Panc1 (cell line): ENCODE results near the gene PLEKHO2. TPM values are rescaled to one million over a fixed set of nuclear protein-coding genes. Genes with fewer than 3 reads are reported as not detected.

Source experiments
- ATAC-seq: fragments of 200-7000 bp; cut with Tn5 transposase; 2 replicates; pipeline ENCODE4 v1.9.1; 2020; ENCODE audit warnings: mild to moderate bottlenecking, moderate library complexity
- BruUV-seq: library from RNA; stranded (reverse); fragments of 400-500 nt; replicated peaks from 2 replicates; lab custom pipeline; 2021; lab: Mats Ljungman, UMichigan
- CTCF ChIA-PET: fragments of 300-600 bp; sonication (Branson Sonifier 250); formaldehyde crosslinking; loops from one replicate; lab custom pipeline; 2022; ENCODE audit warnings: antibody characterized with exemption; lab: Charles Lee
- POLR2A ChIA-PET: fragments of 300-600 bp; sonication (Branson Sonifier 250); formaldehyde crosslinking; loops from one replicate; lab custom pipeline; 2022; ENCODE audit warnings: antibody characterized with exemption; lab: Charles Lee
- DNase-seq: peaks from one replicate; pipeline ENCODE4 v3.0.0-alpha.2; 2010; ENCODE audit warnings: low read depth, low spot score
- H3K27ac ChIP-seq: 2 replicates; pipeline ENCODE4 v1.5.1; 2011; ENCODE audit warnings: mild to moderate bottlenecking, low read length, inconsistent platforms
- H3K27me3 ChIP-seq: fragments of 200-500 bp; sonication (Bioruptor generic); 2 replicates; pipeline ENCODE4 v1.6.0; 2014; ENCODE audit warnings: low read length, inconsistent platforms; ENCODE audit not compliant: control insufficient read depth, insufficient read depth
- H3K36me3 ChIP-seq: fragments of 200-500 bp; sonication (Bioruptor generic); 2 replicates; pipeline ENCODE4 v1.5.1; 2014; ENCODE audit warnings: inconsistent platforms, mild to moderate bottlenecking, low read length, moderate library complexity; ENCODE audit not compliant: control insufficient read depth, insufficient read depth
- H3K4me1 ChIP-seq: 2 replicates; pipeline ENCODE4 v1.5.1; 2011; ENCODE audit warnings: inconsistent platforms, mild to moderate bottlenecking, low read length, moderate library complexity; ENCODE audit not compliant: control insufficient read depth, insufficient read depth
- H3K4me3 ChIP-seq, 2 experiments: 2 replicates each; pipeline ENCODE4 v1.5.1; 2011 to 2012; ENCODE audit warnings: low read depth in 2 of 2, low read length in 2 of 2, mild to moderate bottlenecking in 2 of 2, inconsistent platforms in 1 of 2, moderate library complexity in 1 of 2
- H3K9me3 ChIP-seq: fragments of 200-500 bp; sonication (Bioruptor generic); 2 replicates; pipeline ENCODE4 v1.5.1; 2014; ENCODE audit warnings: low read depth, mild to moderate bottlenecking, inconsistent platforms, low read length, moderate library complexity; ENCODE audit not compliant: control insufficient read depth, insufficient read depth
- POLR2AphosphoS5 ChIP-seq: IDR thresholded peaks from 2 replicates; pipeline ENCODE4 v1.6.1; 2012; ENCODE audit warnings: mild to moderate bottlenecking, low read depth, low read length, moderate library complexity
- SIN3A ChIP-seq: IDR thresholded peaks from 2 replicates; pipeline ENCODE4 v1.6.1; 2012; ENCODE audit warnings: low read depth, mild to moderate bottlenecking, low read length, moderate library complexity, borderline replicate concordance; ENCODE audit not compliant: insufficient read depth
- TCF7L2 ChIP-seq: IDR thresholded peaks from 2 replicates; pipeline ENCODE4 v1.6.1; 2011; ENCODE audit warnings: mild to moderate bottlenecking, low read depth, low read length, inconsistent platforms
- in situ Hi-C: cut with HindIII; loops from 2 replicates; pipeline ENCODE4 v1.10.0; 2016; ENCODE audit warnings: low sequenced_read_pairs, low pct_unique_long_range_greater_than_20kb
- intact Hi-C: fragments of 100-400 bp; cut with micrococcal nuclease; formaldehyde crosslinking; loops from one replicate; pipeline ENCODE4 v1.10.0; 2022; ENCODE audit not compliant: unreplicated experiment
- total RNA-seq: library from RNA; stranded (reverse); gene quantifications from one replicate; pipeline ENCODE4 v1.2.1, GENCODE V29; 2021; ENCODE audit not compliant: unreplicated experiment
- TF ChIP-seq, protein P1 (sequence below), 2 experiments: IDR thresholded peaks; 2 replicates each; pipeline ENCODE4 v1.6.1; 2011 to 2012; ENCODE audit warnings: low read depth in 2 of 2, control low read depth in 1 of 2, low read length in 1 of 2, mild to moderate bottlenecking in 1 of 2, moderate library complexity in 1 of 2; ENCODE audit not compliant: insufficient read depth in 1 of 2
- TF ChIP-seq, protein P2 (sequence below): fragments of 450-650 bp; IDR thresholded peaks from 2 replicates; pipeline ENCODE4 v1.5.1; 2017; ENCODE audit warnings: mild to moderate bottlenecking

Gene PLEKHO2
- total RNA-seq, 1 experiment from 2014 or later = 11.1 TPM

DNA sequence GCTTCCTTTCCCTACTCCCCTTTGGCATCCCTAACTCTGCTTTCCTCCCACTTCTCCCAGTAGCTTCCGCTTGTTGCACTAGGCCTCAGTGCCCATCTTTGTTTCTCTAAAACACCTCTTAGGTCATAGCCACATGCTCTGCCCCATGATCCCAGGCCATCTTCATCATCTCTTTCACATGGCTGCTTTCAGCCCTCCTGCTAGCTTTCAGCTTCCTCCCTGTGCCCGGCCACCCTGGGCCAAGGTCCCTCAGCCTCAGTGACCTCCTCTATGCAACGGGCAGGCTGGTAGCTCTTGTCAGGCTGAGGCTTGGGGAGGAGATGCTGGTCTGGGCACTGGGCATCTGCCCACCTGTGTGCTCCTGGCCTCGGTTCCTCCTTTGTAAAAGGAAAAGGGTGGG, 2.3 kb downstream of the PLEKHO2 start:
- no peaks in the 10 kb centered on the region for H3K9me3 ChIP-seq
- DNase-seq (no peak), ATAC-seq (no peak)
- peaks cover 10% of the 10 kb centered on the region for H3K4me1 ChIP-seq
- intact Hi-C loops = no loop called here
- H3K4me3 ChIP-seq = no peak overlapping the region
- H3K36me3 ChIP-seq = no peaks in the 10 kb centered on the region
- in situ Hi-C loops = no loop called here
- ChIA-PET CTCF (interaction anchor here (0.6 kb wide), 1 partner anchor 350 kb away, joined by 4 read pairs; no protein-coding TSS in a partner anchor), POLR2A (no interaction called here)
- no TSS peak for BruUV-seq
- no peaks in the 10 kb centered on the region for H3K27me3 ChIP-seq
- no peak overlapping the region; the same call in 1 of the 2 replicates for H3K27ac ChIP-seq
- TF ChIP-seq, protein P1, sequence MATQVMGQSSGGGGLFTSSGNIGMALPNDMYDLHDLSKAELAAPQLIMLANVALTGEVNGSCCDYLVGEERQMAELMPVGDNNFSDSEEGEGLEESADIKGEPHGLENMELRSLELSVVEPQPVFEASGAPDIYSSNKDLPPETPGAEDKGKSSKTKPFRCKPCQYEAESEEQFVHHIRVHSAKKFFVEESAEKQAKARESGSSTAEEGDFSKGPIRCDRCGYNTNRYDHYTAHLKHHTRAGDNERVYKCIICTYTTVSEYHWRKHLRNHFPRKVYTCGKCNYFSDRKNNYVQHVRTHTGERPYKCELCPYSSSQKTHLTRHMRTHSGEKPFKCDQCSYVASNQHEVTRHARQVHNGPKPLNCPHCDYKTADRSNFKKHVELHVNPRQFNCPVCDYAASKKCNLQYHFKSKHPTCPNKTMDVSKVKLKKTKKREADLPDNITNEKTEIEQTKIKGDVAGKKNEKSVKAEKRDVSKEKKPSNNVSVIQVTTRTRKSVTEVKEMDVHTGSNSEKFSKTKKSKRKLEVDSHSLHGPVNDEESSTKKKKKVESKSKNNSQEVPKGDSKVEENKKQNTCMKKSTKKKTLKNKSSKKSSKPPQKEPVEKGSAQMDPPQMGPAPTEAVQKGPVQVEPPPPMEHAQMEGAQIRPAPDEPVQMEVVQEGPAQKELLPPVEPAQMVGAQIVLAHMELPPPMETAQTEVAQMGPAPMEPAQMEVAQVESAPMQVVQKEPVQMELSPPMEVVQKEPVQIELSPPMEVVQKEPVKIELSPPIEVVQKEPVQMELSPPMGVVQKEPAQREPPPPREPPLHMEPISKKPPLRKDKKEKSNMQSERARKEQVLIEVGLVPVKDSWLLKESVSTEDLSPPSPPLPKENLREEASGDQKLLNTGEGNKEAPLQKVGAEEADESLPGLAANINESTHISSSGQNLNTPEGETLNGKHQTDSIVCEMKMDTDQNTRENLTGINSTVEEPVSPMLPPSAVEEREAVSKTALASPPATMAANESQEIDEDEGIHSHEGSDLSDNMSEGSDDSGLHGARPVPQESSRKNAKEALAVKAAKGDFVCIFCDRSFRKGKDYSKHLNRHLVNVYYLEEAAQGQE (IDR thresholded peaks at IDR 0.05; ENCODE audit: insufficient read depth in 1 of 2, low read depth in 2 of 2, low read length in 1 of 2) = no peak
- TF ChIP-seq SIN3A (no peak), TCF7L2 (no peak), POLR2AphosphoS5 (no peak)
- TF ChIP-seq, protein P2, sequence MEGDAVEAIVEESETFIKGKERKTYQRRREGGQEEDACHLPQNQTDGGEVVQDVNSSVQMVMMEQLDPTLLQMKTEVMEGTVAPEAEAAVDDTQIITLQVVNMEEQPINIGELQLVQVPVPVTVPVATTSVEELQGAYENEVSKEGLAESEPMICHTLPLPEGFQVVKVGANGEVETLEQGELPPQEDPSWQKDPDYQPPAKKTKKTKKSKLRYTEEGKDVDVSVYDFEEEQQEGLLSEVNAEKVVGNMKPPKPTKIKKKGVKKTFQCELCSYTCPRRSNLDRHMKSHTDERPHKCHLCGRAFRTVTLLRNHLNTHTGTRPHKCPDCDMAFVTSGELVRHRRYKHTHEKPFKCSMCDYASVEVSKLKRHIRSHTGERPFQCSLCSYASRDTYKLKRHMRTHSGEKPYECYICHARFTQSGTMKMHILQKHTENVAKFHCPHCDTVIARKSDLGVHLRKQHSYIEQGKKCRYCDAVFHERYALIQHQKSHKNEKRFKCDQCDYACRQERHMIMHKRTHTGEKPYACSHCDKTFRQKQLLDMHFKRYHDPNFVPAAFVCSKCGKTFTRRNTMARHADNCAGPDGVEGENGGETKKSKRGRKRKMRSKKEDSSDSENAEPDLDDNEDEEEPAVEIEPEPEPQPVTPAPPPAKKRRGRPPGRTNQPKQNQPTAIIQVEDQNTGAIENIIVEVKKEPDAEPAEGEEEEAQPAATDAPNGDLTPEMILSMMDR = no peak

- in situ Hi-C loops (no loop called here), intact Hi-C loops (no loop called here)
- CTCF ChIA-PET = no interaction called here
These were observed 2.9 kb downstream of the PLEKHO2 start for GRCh38 chr15:64844576-64845145.

More at GRCh38 chr15:64844576-64845145, 2.9 kb downstream of the PLEKHO2 start:
- Histone ChIP-seq H3K4me3 (no peak overlapping the region), H3K36me3 (no peaks in the 10 kb centered on the region), H3K4me1 (peaks cover 10% of the 10 kb centered on the region), H3K9me3 (no peaks in the 10 kb centered on the region), H3K27ac (peak overlapping the region; percentile 39; the same call in 1 of the 2 replicates), H3K27me3 (no peaks in the 10 kb centered on the region)
- DNase-seq = no peak
- no peak for ATAC-seq
- POLR2A ChIA-PET = interaction anchor here (0.6 kb wide), 1 partner anchor 75 kb away, joined by 3 read pairs; no protein-coding TSS in a partner anchor
- TF ChIP-seq, protein P2 = no peak
- TF ChIP-seq SIN3A (no peak), POLR2AphosphoS5 (no peak), TCF7L2 (no peak)
- TF ChIP-seq, protein P1 (IDR thresholded peaks at IDR 0.05; ENCODE audit: insufficient read depth in 1 of 2, low read depth in 2 of 2, low read length in 1 of 2) = no peak
- BruUV-seq = no TSS peak
